Inflammatory macrophage (primary cell): ENCODE measurements around the gene DHRS4.
"Not testable (repeated sequence)": the region's sequence is repeated elsewhere in the genome, so short reads cannot be mapped to it uniquely, and the experiment has no call there.

Source experiments
- DNase-seq, 2 donors: peaks; one replicate each; pipeline ENCODE4 v3.0.0-alpha.2; 2020 to 2022

DHRS4 gene

GRCh38 chr14:23941230-23941629 lies 12.3 kb upstream of the DHRS4 start:
- DNase-seq: no peak

GRCh38 chr14:23941669-23942068 lies 11.9 kb upstream of the DHRS4 start:
- no peak for DNase-seq

GRCh38 chr14:23942587-23942986 lies 11.0 kb upstream of the DHRS4 start:
- no peak for DNase-seq

- DNase-seq: not testable (repeated sequence)
Observed at GRCh38 chr14:23949069-23949468, 4.5 kb upstream of the DHRS4 start.

- DNase-seq: no peak
Observed at GRCh38 chr14:23950411-23951135, 3.0 kb upstream of the DHRS4 start.

GRCh38 chr14:23951136-23951466 lies 2.5 kb upstream of the DHRS4 start:
- DNase-seq: not testable (repeated sequence)

- no peak for DNase-seq
Observed at GRCh38 chr14:23951590-23952201, 1.9 kb upstream of the DHRS4 start.

- not testable (repeated sequence) for DNase-seq
Observed at GRCh38 chr14:23953116-23953463, 480 bp upstream of the DHRS4 start.

- DNase-seq: not testable (repeated sequence)
Observed at GRCh38 chr14:23954279-23954614, 677 bp downstream of the DHRS4 start.

GRCh38 chr14:23954965-23955364 lies 1.4 kb downstream of the DHRS4 start:
- not testable (repeated sequence) for DNase-seq

GRCh38 chr14:23955811-23956210 lies 2.2 kb downstream of the DHRS4 start:
- not testable (repeated sequence) for DNase-seq

GRCh38 chr14:23957913-23958569 lies 4.5 kb downstream of the DHRS4 start:
- not testable (repeated sequence) for DNase-seq

GRCh38 chr14:23960899-23961298 lies 7.3 kb downstream of the DHRS4 start:
- DNase-seq: not testable (repeated sequence)

GRCh38 chr14:23961704-23962103 lies 8.1 kb downstream of the DHRS4 start:
- not testable (repeated sequence) for DNase-seq

GRCh38 chr14:23969130-23969480 lies 15.5 kb downstream of the DHRS4 start:
- DNase-seq: not testable (repeated sequence)

- peak in 1 of 2 donors; percentile 41 for DNase-seq
Observed at GRCh38 chr14:23969481-23970282, 16.1 kb downstream of the DHRS4 start.

GRCh38 chr14:23970283-23970659 lies 16.7 kb downstream of the DHRS4 start:
- not testable (repeated sequence) for DNase-seq

- peak in 1 of 2 donors; percentile 44 for DNase-seq
Observed at GRCh38 chr14:23973178-23973577, 19.6 kb downstream of the DHRS4 start.

- not testable (repeated sequence) for DNase-seq
Observed at GRCh38 chr14:23974041-23974440, 20.5 kb downstream of the DHRS4 start.

GRCh38 chr14:23977208-23977607 lies 23.6 kb downstream of the DHRS4 start:
- peak in 1 of 2 donors; percentile 24 for DNase-seq

GRCh38 chr14:23981951-23982813 lies 28.6 kb downstream of the DHRS4 start:
- DNase-seq: not testable (repeated sequence)

GRCh38 chr14:23984891-23985602 lies 31.5 kb downstream of the DHRS4 start:
- peak in 1 of 2 donors; percentile 38 for DNase-seq
